Measurements from ENCODE around the gene MLC1. TPM values are rescaled to one million over a fixed set of nuclear protein-coding genes. Genes with fewer than 3 reads are reported as not detected.

Gene MLC1
- total and polyA plus RNA-seq, 4 donors, result 0.13 to 9.4 (median 0.33) TPM; not detected in 1

DNA sequence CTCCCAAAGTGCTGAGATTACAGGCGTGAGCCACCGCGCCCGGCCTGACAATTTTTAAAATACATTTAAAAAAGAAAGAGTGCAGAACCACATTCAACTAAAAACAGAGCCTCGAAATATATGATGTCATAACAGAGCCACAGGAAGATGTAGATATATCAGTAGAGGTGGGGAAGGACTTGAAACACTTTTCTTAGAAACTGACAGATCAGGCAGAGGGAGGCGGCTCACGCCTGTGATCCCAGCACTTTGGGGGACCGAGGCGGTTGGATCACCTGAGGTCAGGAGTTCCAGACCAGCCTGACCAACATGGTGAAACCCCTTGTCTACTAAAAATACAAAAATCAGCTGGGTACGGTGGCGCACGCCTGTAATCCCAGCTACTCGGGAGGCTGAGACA, 7.0 kb downstream of the MLC1 start:
- no peaks in the 10 kb centered on the region for H3K4me1 ChIP-seq (ENCODE audit: control insufficient read depth in 4 of 4, insufficient read depth in 4 of 4, low read length in 3 of 4)
- no peak overlapping the region for H3K27ac ChIP-seq (ENCODE audit: low read depth in 1 of 2, low read length in 2 of 2)
- 96% methylated on average over 13 of the region's 13 CpGs for WGBS
- TF ChIP-seq FOXA1 (IDR thresholded peaks at IDR 0.05) (no peak), SP1 (IDR thresholded peaks at IDR 0.05) (no peak), TAF1 (conservative IDR thresholded peaks at IDR 0.05) (no peak), YY1 (IDR thresholded peaks at IDR 0.05) (no peak), RAD21 (IDR thresholded peaks at IDR 0.05) (no peak), EGR1 (IDR thresholded peaks at IDR 0.05; ENCODE audit: low read depth in 2 of 2) (no peak), NR2F2 (IDR thresholded peaks at IDR 0.05) (no peak), GABPA (IDR thresholded peaks at IDR 0.05 in 1 of 2, conservative IDR thresholded peaks at IDR 0.05 in 1 of 2) (no peak), JUND (IDR thresholded peaks at IDR 0.05) (no peak), RXRA (IDR thresholded peaks at IDR 0.05) (no peak)
- TF ChIP-seq, protein P1, sequence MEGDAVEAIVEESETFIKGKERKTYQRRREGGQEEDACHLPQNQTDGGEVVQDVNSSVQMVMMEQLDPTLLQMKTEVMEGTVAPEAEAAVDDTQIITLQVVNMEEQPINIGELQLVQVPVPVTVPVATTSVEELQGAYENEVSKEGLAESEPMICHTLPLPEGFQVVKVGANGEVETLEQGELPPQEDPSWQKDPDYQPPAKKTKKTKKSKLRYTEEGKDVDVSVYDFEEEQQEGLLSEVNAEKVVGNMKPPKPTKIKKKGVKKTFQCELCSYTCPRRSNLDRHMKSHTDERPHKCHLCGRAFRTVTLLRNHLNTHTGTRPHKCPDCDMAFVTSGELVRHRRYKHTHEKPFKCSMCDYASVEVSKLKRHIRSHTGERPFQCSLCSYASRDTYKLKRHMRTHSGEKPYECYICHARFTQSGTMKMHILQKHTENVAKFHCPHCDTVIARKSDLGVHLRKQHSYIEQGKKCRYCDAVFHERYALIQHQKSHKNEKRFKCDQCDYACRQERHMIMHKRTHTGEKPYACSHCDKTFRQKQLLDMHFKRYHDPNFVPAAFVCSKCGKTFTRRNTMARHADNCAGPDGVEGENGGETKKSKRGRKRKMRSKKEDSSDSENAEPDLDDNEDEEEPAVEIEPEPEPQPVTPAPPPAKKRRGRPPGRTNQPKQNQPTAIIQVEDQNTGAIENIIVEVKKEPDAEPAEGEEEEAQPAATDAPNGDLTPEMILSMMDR (IDR thresholded peaks at IDR 0.05; ENCODE audit: low read depth, low read length, missing input control), result no peak
- TF ChIP-seq, protein P2, sequence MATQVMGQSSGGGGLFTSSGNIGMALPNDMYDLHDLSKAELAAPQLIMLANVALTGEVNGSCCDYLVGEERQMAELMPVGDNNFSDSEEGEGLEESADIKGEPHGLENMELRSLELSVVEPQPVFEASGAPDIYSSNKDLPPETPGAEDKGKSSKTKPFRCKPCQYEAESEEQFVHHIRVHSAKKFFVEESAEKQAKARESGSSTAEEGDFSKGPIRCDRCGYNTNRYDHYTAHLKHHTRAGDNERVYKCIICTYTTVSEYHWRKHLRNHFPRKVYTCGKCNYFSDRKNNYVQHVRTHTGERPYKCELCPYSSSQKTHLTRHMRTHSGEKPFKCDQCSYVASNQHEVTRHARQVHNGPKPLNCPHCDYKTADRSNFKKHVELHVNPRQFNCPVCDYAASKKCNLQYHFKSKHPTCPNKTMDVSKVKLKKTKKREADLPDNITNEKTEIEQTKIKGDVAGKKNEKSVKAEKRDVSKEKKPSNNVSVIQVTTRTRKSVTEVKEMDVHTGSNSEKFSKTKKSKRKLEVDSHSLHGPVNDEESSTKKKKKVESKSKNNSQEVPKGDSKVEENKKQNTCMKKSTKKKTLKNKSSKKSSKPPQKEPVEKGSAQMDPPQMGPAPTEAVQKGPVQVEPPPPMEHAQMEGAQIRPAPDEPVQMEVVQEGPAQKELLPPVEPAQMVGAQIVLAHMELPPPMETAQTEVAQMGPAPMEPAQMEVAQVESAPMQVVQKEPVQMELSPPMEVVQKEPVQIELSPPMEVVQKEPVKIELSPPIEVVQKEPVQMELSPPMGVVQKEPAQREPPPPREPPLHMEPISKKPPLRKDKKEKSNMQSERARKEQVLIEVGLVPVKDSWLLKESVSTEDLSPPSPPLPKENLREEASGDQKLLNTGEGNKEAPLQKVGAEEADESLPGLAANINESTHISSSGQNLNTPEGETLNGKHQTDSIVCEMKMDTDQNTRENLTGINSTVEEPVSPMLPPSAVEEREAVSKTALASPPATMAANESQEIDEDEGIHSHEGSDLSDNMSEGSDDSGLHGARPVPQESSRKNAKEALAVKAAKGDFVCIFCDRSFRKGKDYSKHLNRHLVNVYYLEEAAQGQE (IDR thresholded peaks at IDR 0.05), result no peak
- TF ChIP-seq, protein P3, sequence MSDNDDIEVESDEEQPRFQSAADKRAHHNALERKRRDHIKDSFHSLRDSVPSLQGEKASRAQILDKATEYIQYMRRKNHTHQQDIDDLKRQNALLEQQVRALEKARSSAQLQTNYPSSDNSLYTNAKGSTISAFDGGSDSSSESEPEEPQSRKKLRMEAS (IDR thresholded peaks at IDR 0.05), result no peak
- TF ChIP-seq, protein P4, sequence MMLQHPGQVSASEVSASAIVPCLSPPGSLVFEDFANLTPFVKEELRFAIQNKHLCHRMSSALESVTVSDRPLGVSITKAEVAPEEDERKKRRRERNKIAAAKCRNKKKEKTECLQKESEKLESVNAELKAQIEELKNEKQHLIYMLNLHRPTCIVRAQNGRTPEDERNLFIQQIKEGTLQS (IDR thresholded peaks at IDR 0.05), result no peak
- H3K9ac ChIP-seq (ENCODE audit: low read depth in 1 of 2, low read length in 2 of 2), result no peak overlapping the region
- DNase-seq (ENCODE audit: low spot score), result no peak
- no peaks in the 10 kb centered on the region for H3K9me3 ChIP-seq (ENCODE audit: control insufficient read depth in 4 of 4, low read length in 3 of 4)
- H3K36me3 ChIP-seq (ENCODE audit: control insufficient read depth in 4 of 4, insufficient read depth in 3 of 4, low read depth in 1 of 4, low read length in 3 of 4), result no peaks in the 10 kb centered on the region
- peaks cover 0 to 2% (median 0%) of the 10 kb centered on the region in 4 donors for H3K27me3 ChIP-seq (ENCODE audit: control insufficient read depth in 4 of 4, insufficient read depth in 4 of 4, low read length in 3 of 4)
- H3K4me3 ChIP-seq (ENCODE audit: low read depth in 1 of 3, low read length in 3 of 3), result no peak overlapping the region

DNA sequence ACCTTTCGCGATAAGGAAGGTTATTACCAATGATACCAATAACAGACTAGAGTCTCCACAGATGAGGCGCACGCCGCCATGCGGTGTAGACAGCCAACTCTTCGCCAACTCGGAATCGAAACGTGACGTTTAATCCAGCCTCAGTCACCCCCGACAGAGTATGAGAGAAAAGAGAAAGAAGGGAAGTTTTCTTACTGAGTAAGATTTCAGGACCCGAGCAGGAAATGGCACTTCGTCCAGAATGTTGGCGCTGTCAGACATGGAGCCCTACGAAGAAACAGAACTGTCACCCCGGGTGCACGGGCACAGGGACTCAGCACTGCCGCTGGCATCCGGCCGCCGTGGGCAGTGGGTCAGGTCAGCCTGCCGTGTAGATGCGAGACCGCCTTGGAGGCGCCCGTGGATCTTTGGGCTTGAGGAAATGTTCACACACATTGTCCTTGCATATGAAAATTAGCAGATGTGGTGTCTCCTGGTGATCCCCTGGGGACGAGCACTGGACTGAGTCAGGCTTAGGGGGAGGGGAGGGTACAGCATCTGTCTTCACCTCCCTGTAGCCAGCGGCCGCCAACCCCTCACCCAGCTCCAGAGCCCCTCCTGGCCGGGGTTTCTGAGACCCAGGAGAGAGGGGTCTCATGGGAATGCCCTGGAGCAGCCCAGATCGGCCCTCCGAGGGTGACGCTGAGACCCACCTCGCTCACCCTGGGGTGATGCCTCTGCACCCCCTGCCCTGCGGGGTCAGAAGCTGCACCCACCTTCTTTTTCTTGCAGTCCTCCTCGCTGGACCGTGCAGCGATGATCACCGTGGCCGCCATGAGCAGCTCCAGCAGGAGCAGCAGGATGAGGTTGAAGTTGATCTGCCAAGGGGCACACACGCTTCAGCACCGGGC, 8.3 kb downstream of the MLC1 start:
- WGBS, result 86% methylated on average over 43 of the region's 43 CpGs

More for the DNA sequence above, 8.3 kb downstream of the MLC1 start:
- Histone ChIP-seq H3K9me3 (ENCODE audit: control insufficient read depth in 4 of 4, low read length in 3 of 4) (no peaks in the 10 kb centered on the region), H3K36me3 (ENCODE audit: control insufficient read depth in 4 of 4, insufficient read depth in 3 of 4, low read depth in 1 of 4, low read length in 3 of 4) (no peaks in the 10 kb centered on the region), H3K4me1 (ENCODE audit: control insufficient read depth in 4 of 4, insufficient read depth in 4 of 4, low read length in 3 of 4) (no peaks in the 10 kb centered on the region), H3K27me3 (ENCODE audit: control insufficient read depth in 4 of 4, insufficient read depth in 4 of 4, low read length in 3 of 4) (no peaks in the 10 kb centered on the region), H3K9ac (ENCODE audit: low read depth in 1 of 2, low read length in 2 of 2) (no peak overlapping the region), H3K4me3 (ENCODE audit: low read depth in 1 of 3, low read length in 3 of 3) (no peak overlapping the region), H3K27ac (ENCODE audit: low read depth in 1 of 2, low read length in 2 of 2) (no peak overlapping the region)
- no peak for DNase-seq (ENCODE audit: low spot score)
- TF ChIP-seq EGR1 (IDR thresholded peaks at IDR 0.05; ENCODE audit: low read depth in 2 of 2) (no peak), JUND (IDR thresholded peaks at IDR 0.05) (no peak), RAD21 (IDR thresholded peaks at IDR 0.05) (no peak), RXRA (IDR thresholded peaks at IDR 0.05) (no peak), YY1 (IDR thresholded peaks at IDR 0.05) (no peak), HNF4G (IDR thresholded peaks at IDR 0.05) (no peak), FOXA2 (IDR thresholded peaks at IDR 0.05) (no peak), HNF4A (conservative IDR thresholded peaks at IDR 0.05) (no peak), FOXA1 (IDR thresholded peaks at IDR 0.05) (no peak), TAF1 (conservative IDR thresholded peaks at IDR 0.05) (no peak)
- TF ChIP-seq, protein P1 (IDR thresholded peaks at IDR 0.05; ENCODE audit: low read depth, low read length, missing input control), result no peak
- TF ChIP-seq, protein P2 (IDR thresholded peaks at IDR 0.05), result no peak
- TF ChIP-seq, protein P4 (IDR thresholded peaks at IDR 0.05), result no peak
